Osteocyte (in vitro differentiated cells): ENCODE measurements around the gene LMO1. TPM values are rescaled to one million over a fixed set of nuclear protein-coding genes. Genes with fewer than 3 reads are reported as not detected.

ENCODE experiments used
- DNase-seq: peaks from one replicate; pipeline ENCODE4 v3.0.0; 2021; ENCODE audit warnings: mixed read lengths; ENCODE audit not compliant: unreplicated experiment; ENCODE audit errors: extremely low spot score
- H3K27ac Mint-ChIP-seq: one replicate; pipeline ENCODE4 v1.8.0; 2021; ENCODE audit warnings: mild to moderate bottlenecking, mixed read lengths; ENCODE audit not compliant: unreplicated experiment
- H3K27me3 Mint-ChIP-seq: one replicate; pipeline ENCODE4 v1.8.0; 2021; ENCODE audit warnings: mixed read lengths; ENCODE audit not compliant: unreplicated experiment
- H3K36me3 Mint-ChIP-seq: one replicate; pipeline ENCODE4 v1.8.0; 2021; ENCODE audit warnings: mixed read lengths; ENCODE audit not compliant: unreplicated experiment
- H3K4me1 Mint-ChIP-seq: one replicate; pipeline ENCODE4 v1.8.0; 2021; ENCODE audit warnings: mixed read lengths; ENCODE audit not compliant: unreplicated experiment
- H3K4me3 Mint-ChIP-seq: one replicate; pipeline ENCODE4 v1.8.0; 2021; ENCODE audit warnings: mild to moderate bottlenecking, moderate library complexity, mixed read lengths; ENCODE audit not compliant: unreplicated experiment
- H3K9me3 Mint-ChIP-seq: one replicate; pipeline ENCODE4 v1.8.0; 2021; ENCODE audit warnings: mixed read lengths; ENCODE audit not compliant: unreplicated experiment
- CTCF ChIP-seq: fragments of 200-600 bp; sonication (generic); IDR thresholded peaks from 2 replicates; pipeline ENCODE4 v1.5.0; 2021; ENCODE audit warnings: antibody characterized with exemption, mild to moderate bottlenecking, moderate library complexity
- total RNA-seq: library from RNA; stranded (reverse); gene quantifications from 2 replicates; pipeline ENCODE4 v1.2.1, GENCODE V29; 2021

LMO1 gene
- total RNA-seq, 1 donor from 2014 or later: not detected

- Mint-ChIP-seq H3K36me3 (no peaks in the 10 kb centered on the region), H3K4me3 (no peak overlapping the region), H3K4me1 (no peaks in the 10 kb centered on the region), H3K27ac (no peak overlapping the region), H3K9me3 (no peaks in the 10 kb centered on the region), H3K27me3 (peaks cover 27% of the 10 kb centered on the region)
- DNase-seq: no peak
- TF ChIP-seq CTCF: no peak
These were observed 50.3 kb downstream of the LMO1 start for GRCh38 chr11:8213376-8213775.

- Mint-ChIP-seq H3K36me3 (no peaks in the 10 kb centered on the region), H3K4me3 (no peak overlapping the region), H3K27me3 (peaks cover 21% of the 10 kb centered on the region), H3K4me1 (no peaks in the 10 kb centered on the region), H3K27ac (no peak overlapping the region), H3K9me3 (no peaks in the 10 kb centered on the region)
- no peak for DNase-seq
- TF ChIP-seq CTCF: peak; percentile 28
These were observed 54.4 kb downstream of the LMO1 start for GRCh38 chr11:8209208-8209807.

GRCh38 chr11:8207080-8208000 lies 56.3 kb downstream of the LMO1 start:
- H3K9me3 Mint-ChIP-seq: no peaks in the 10 kb centered on the region
- H3K36me3 Mint-ChIP-seq: no peaks in the 10 kb centered on the region
- H3K4me1 Mint-ChIP-seq: no peaks in the 10 kb centered on the region
- H3K27ac Mint-ChIP-seq: no peak overlapping the region
- DNase-seq: peak; percentile 71
- no peak overlapping the region for H3K4me3 Mint-ChIP-seq
- H3K27me3 Mint-ChIP-seq: peaks cover 18% of the 10 kb centered on the region
- no peak for TF ChIP-seq CTCF

GRCh38 chr11:8206251-8207079 lies 57.2 kb downstream of the LMO1 start:
- DNase-seq: peak; percentile 73
- peaks cover 18% of the 10 kb centered on the region for H3K27me3 Mint-ChIP-seq
- H3K36me3 Mint-ChIP-seq: no peaks in the 10 kb centered on the region
- H3K27ac Mint-ChIP-seq: no peak overlapping the region
- no peak overlapping the region for H3K4me3 Mint-ChIP-seq
- H3K9me3 Mint-ChIP-seq: no peaks in the 10 kb centered on the region
- TF ChIP-seq CTCF: no peak
- no peaks in the 10 kb centered on the region for H3K4me1 Mint-ChIP-seq
